ENCODE results near the gene ATRN.

GRCh38 chr20:3494218-3494617 lies 23.4 kb downstream of the ATRN start:
- TF ChIP-seq FOXP1 (CRISPR knock-in tag; IDR thresholded peaks at IDR 0.05; ENCODE audit: borderline replicate concordance), result no peak
- no peak for TF ChIP-seq FOXJ3 (CRISPR knock-in tag; IDR thresholded peaks at IDR 0.05; ENCODE audit: borderline replicate concordance)
- no peak for TF ChIP-seq RELA (CRISPR knock-in tag; IDR thresholded peaks at IDR 0.05; ENCODE audit: borderline replicate concordance)
- TF ChIP-seq NFYB (CRISPR knock-in tag; conservative IDR thresholded peaks at IDR 0.05; ENCODE audit: low read depth), result no peak
- TF ChIP-seq ATF3 (CRISPR knock-in tag; conservative IDR thresholded peaks at IDR 0.05), result no peak
- TF ChIP-seq CTCF (IDR thresholded peaks at IDR 0.05), result no peak
- no peak for TF ChIP-seq USF2 (CRISPR knock-in tag; IDR thresholded peaks at IDR 0.05)
- no peak for TF ChIP-seq USF1 (CRISPR knock-in tag; IDR thresholded peaks at IDR 0.05)
- no peak for TF ChIP-seq ZBTB21 (CRISPR knock-in tag; IDR thresholded peaks at IDR 0.05; ENCODE audit: borderline replicate concordance)
- no peak for TF ChIP-seq AFF4 (CRISPR knock-in tag; IDR thresholded peaks at IDR 0.05; ENCODE audit: borderline replicate concordance)
- TF ChIP-seq CBFB (CRISPR knock-in tag; IDR thresholded peaks at IDR 0.05; ENCODE audit: low read depth), result no peak
- TF ChIP-seq PREB (CRISPR knock-in tag; IDR thresholded peaks at IDR 0.05; ENCODE audit: borderline replicate concordance), result no peak
